IPS DF 6.9 (cell line): Measurements from ENCODE around the gene CSTPP1.

Experiments
- DNase-seq: peaks from one replicate; pipeline ENCODE4 v3.0.0-alpha.2; 2013; ENCODE audit warnings: low read depth, low spot score
- H3K27ac ChIP-seq: one replicate; pipeline ENCODE4 v1.5.1; 2013; ENCODE audit warnings: low read length, control low read depth
- H3K27me3 ChIP-seq: 2 replicates; pipeline ENCODE4 v1.6.1; 2013; ENCODE audit warnings: mild to moderate bottlenecking, low read length; ENCODE audit not compliant: control insufficient read depth, insufficient read depth
- H3K36me3 ChIP-seq: 2 replicates; pipeline ENCODE4 v1.6.1; 2013; ENCODE audit warnings: low read length; ENCODE audit not compliant: control insufficient read depth, insufficient read depth
- H3K4me1 ChIP-seq: 2 replicates; pipeline ENCODE4 v1.6.1; 2013; ENCODE audit warnings: low read length; ENCODE audit not compliant: control insufficient read depth, insufficient read depth
- H3K4me3 ChIP-seq: 2 replicates; pipeline ENCODE4 v1.5.1; 2013; ENCODE audit warnings: mild to moderate bottlenecking, low read length
- H3K9me3 ChIP-seq: 2 replicates; pipeline ENCODE4 v1.6.1; 2013; ENCODE audit warnings: low read length, inconsistent platforms; ENCODE audit not compliant: control insufficient read depth, insufficient read depth
- WGBS: extraction: QIAGEN DNeasy Blood & Tissue Kit; methylation state at CpG from one replicate; pipeline ENCODE4 v1.1.7; 2013; ENCODE audit warnings: mixed read lengths, missing lambda C conversion rate; ENCODE audit not compliant: insufficient read length, insufficient coverage; 5-methylcytosine and 5-hydroxymethylcytosine counted together

Gene CSTPP1

GRCh38 chr11:47005441-47005840, 68.9 kb downstream of the CSTPP1 start:
- no peak overlapping the region for H3K27ac ChIP-seq
- H3K4me3 ChIP-seq = no peak overlapping the region
- H3K4me1 ChIP-seq = no peaks in the 10 kb centered on the region
- no peaks in the 10 kb centered on the region for H3K27me3 ChIP-seq
- H3K36me3 ChIP-seq = no peaks in the 10 kb centered on the region
- no peaks in the 10 kb centered on the region for H3K9me3 ChIP-seq
- DNase-seq = no peak

DNA sequence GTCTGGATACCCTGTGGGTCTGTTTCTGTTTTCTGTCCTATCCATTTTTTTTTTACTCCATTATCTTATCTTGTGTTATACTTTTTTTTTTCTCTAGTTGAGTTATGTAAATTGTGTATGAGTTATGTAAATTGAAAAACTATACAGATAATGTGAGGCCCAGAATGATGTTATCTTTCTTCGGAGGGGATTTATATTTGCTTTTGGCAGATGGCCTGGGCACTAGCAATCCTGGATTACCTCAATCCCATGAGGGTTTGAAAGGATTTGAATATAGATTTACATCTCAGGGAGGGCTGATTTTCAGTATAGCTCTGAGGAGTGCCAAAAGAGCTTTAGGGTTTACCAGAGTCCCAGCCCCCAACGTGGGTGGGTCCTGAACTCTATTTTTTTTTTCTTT, 71.0 kb downstream of the CSTPP1 start:
- no peak for DNase-seq

GRCh38 chr11:47010179-47010578, 73.6 kb downstream of the CSTPP1 start:
- WGBS = no CpG with 5 or more reads among the region's 4 CpGs
- no peaks in the 10 kb centered on the region for H3K9me3 ChIP-seq
- H3K36me3 ChIP-seq = no peaks in the 10 kb centered on the region
- H3K4me3 ChIP-seq = no peak overlapping the region
- no peak overlapping the region for H3K27ac ChIP-seq
- no peak for DNase-seq
- no peaks in the 10 kb centered on the region for H3K27me3 ChIP-seq
- no peaks in the 10 kb centered on the region for H3K4me1 ChIP-seq

More for the DNA sequence above, 71.0 kb downstream of the CSTPP1 start:
- Histone ChIP-seq H3K4me1 (no peaks in the 10 kb centered on the region), H3K9me3 (no peaks in the 10 kb centered on the region), H3K27me3 (no peaks in the 10 kb centered on the region), H3K4me3 (no peak overlapping the region), H3K27ac (no peak overlapping the region), H3K36me3 (no peaks in the 10 kb centered on the region)
- no CpG with 5 or more reads among the region's 2 CpGs for WGBS

GRCh38 chr11:47014097-47014496, 77.5 kb downstream of the CSTPP1 start:
- Histone ChIP-seq H3K27me3 (no peaks in the 10 kb centered on the region), H3K27ac (no peak overlapping the region), H3K36me3 (no peaks in the 10 kb centered on the region), H3K4me1 (no peaks in the 10 kb centered on the region), H3K9me3 (no peaks in the 10 kb centered on the region), H3K4me3 (no peak overlapping the region)
- no peak for DNase-seq
- no CpG with 5 or more reads among the region's 3 CpGs for WGBS

DNA sequence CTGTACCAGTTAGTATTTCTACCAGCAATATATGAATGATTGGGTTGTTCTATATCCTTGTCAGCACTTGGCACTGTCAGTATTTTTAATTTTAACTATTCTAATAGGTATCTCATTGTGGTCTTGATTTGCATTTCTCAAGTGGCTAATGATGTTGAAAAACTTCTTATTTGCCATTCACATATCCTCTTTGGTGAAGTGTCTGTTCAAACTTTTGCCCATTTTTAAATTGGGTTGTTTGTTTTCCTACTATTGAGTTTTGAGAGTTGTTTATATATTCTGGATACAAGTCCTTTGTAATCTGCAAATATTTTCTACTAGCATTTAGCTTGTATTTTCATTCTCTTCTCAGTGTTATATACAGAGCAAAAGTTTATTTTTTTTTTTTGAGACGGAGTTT, 82.1 kb downstream of the CSTPP1 start:
- H3K9me3 ChIP-seq = no peaks in the 10 kb centered on the region
- no peaks in the 10 kb centered on the region for H3K36me3 ChIP-seq
- no peak overlapping the region for H3K27ac ChIP-seq
- H3K4me1 ChIP-seq = no peaks in the 10 kb centered on the region; the same call in 1 of the 2 replicates
- DNase-seq = no peak
- H3K4me3 ChIP-seq = no peak overlapping the region
- WGBS = no CpG with 5 or more reads among the region's 1 CpG
- H3K27me3 ChIP-seq = no peaks in the 10 kb centered on the region

- H3K36me3 ChIP-seq = no peaks in the 10 kb centered on the region
- no CpG with 5 or more reads among the region's 2 CpGs for WGBS
- H3K4me1 ChIP-seq = no peaks in the 10 kb centered on the region; the same call in 1 of the 2 replicates
- DNase-seq = no peak
- H3K27me3 ChIP-seq = no peaks in the 10 kb centered on the region
- H3K27ac ChIP-seq = no peak overlapping the region
- no peaks in the 10 kb centered on the region for H3K9me3 ChIP-seq
- no peak overlapping the region for H3K4me3 ChIP-seq
Observed at GRCh38 chr11:47020793-47021526, 84.4 kb downstream of the CSTPP1 start.

DNA sequence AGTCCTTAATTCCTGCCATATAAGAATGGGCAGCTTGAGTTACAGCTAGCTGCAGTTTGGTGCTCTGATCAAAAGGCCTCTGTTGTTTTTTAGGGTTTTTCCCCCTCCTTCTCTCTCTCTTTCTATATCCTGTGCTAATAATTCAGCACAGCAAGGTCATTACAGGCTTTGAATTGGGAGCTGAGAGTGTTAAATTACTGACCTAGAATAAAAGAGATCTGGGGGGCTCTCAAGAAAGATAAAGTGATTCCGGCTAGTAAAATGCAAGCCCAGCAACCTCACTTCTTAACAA, 84.9 kb downstream of the CSTPP1 start:
- Histone ChIP-seq H3K4me3 (no peak overlapping the region), H3K27ac (no peak overlapping the region), H3K27me3 (no peaks in the 10 kb centered on the region), H3K9me3 (no peaks in the 10 kb centered on the region), H3K36me3 (no peaks in the 10 kb centered on the region), H3K4me1 (no peaks in the 10 kb centered on the region; the same call in 1 of the 2 replicates)
- DNase-seq = no peak
- WGBS = no CpG with 5 or more reads among the region's 1 CpG

DNA sequence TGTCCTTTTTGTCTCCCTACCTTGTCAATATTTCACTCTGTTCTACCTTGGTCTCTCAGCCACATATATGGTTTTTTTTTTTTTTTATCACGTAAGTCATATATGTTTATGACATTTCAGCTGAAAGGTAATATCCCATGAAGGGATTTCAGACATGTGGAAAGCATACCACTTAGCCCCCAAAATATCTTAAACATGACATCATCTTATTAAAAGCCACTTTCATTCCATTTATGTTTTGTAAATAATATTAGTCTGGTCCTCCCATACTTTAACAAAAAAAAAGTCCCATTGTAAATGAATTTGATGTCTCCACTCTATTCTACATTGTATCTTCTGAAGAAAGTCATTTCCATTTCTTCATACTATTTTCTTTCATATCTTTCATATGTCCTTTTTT, 85.4 kb downstream of the CSTPP1 start:
- no peaks in the 10 kb centered on the region for H3K36me3 ChIP-seq
- DNase-seq = no peak
- WGBS = no CpG with 5 or more reads among the region's 1 CpG
- H3K4me1 ChIP-seq = no peaks in the 10 kb centered on the region; the same call in 1 of the 2 replicates
- H3K4me3 ChIP-seq = no peak overlapping the region
- H3K27ac ChIP-seq = no peak overlapping the region
- H3K9me3 ChIP-seq = no peaks in the 10 kb centered on the region
- H3K27me3 ChIP-seq = no peaks in the 10 kb centered on the region

- no peaks in the 10 kb centered on the region for H3K36me3 ChIP-seq
- no peaks in the 10 kb centered on the region for H3K27me3 ChIP-seq
- no peaks in the 10 kb centered on the region for H3K4me1 ChIP-seq
- H3K27ac ChIP-seq = no peak overlapping the region
- H3K9me3 ChIP-seq = no peaks in the 10 kb centered on the region
- H3K4me3 ChIP-seq = no peak overlapping the region
- no CpG with 5 or more reads among the region's 9 CpGs for WGBS
- no peak for DNase-seq
Observed at GRCh38 chr11:47028195-47029093, 91.9 kb downstream of the CSTPP1 start.

DNA sequence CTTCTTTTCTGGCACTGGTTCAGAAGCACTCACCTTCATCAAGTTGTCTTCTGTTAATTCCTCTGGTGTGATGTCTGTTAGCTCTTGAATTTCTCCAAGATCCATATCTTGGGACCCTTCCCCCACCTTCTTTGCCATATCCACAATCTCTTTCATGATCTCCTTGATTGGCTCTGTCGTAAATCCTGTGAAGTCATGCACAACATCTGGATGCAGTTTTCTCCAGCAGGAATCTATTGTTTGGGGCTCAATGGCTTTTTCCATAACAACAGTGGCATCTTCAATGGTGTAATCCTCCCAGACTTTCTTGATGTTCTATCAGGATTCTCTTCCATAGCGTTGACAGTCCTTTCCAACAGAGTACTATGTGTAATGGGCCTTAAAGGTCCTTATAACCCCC, 96.9 kb downstream of the CSTPP1 start:
- no CpG with 5 or more reads among the region's 2 CpGs for WGBS
- no peak overlapping the region for H3K27ac ChIP-seq
- H3K27me3 ChIP-seq = no peaks in the 10 kb centered on the region
- DNase-seq = no peak
- H3K36me3 ChIP-seq = no peaks in the 10 kb centered on the region
- no peak overlapping the region for H3K4me3 ChIP-seq
- H3K4me1 ChIP-seq = no peaks in the 10 kb centered on the region
- no peaks in the 10 kb centered on the region for H3K9me3 ChIP-seq

GRCh38 chr11:47034091-47034490, 97.5 kb downstream of the CSTPP1 start:
- DNase-seq = no peak
- Histone ChIP-seq H3K27ac (no peak overlapping the region), H3K4me1 (no peaks in the 10 kb centered on the region), H3K9me3 (no peaks in the 10 kb centered on the region), H3K4me3 (no peak overlapping the region), H3K36me3 (no peaks in the 10 kb centered on the region), H3K27me3 (no peaks in the 10 kb centered on the region)
